ENCODE results near the gene SUCO.
A peak's percentile ranks its signal among the peaks of the same experiment; 100 is the strongest.

Gene SUCO

DNA sequence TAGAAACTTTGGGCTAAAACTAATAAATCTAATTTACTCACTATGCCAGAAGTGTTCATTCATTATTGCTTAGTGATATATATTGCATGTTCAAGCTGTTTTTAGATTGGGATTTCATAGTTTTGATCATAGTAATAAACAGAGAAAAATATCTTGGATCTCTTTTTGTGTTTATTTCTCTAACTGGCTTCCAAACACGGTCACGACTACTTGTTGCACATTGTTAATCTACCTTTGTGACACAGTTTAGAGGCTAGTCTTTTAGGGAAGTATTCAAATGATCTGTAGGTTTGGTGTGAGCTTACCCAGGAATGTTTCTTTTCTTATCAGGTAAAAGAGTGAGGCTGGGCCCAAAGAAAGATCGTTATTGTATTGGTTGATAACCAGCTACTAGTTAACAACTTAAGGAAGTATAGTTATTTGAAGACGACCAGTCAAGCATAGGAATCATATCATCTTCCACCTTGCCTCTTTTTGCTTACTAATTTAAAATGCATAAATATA, 75.2 kb downstream of the SUCO start:
- no peak for DNase-seq
- H3K18ac ChIP-seq (ENCODE audit: low read length) = no peak overlapping the region
- WGBS (ENCODE audit: extremely low coverage, insufficient coverage, insufficient read length) = no CpG with 5 or more reads among the region's 4 CpGs

DNA sequence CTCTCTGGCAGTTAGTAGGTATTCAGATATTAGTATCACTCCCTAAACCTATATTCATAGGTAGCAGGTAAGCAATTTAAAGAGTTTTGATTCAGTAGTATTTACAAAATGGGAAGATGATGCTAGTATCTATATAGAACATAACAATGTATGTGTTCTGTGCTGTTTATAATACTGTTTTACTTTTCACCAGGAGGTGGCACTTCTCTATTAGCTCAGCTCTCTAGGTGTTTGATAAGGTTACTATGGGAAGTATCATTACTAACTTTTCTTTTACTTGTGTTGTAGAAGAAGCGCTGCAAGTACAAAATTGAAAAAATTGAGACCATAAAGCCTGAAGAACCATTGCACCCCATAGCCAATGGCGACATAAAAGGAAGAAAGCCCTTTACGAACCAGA, 76.6 kb downstream of the SUCO start:
- no peak overlapping the region for H3K23ac ChIP-seq (ENCODE audit: low read length)
- no peak overlapping the region for H2BK120ac ChIP-seq (ENCODE audit: insufficient read depth, low read length, poor library complexity)
- peak in 1 of 2 donors; percentile 48 for DNase-seq
- H3K4ac ChIP-seq (ENCODE audit: low read depth, low read length) = no peak overlapping the region
- H3K27ac ChIP-seq (ENCODE audit: low read depth, low read length) = peak overlapping the region; percentile 4
- no peak overlapping the region for H3K4me2 ChIP-seq (ENCODE audit: low read length)
- H3K79me2 ChIP-seq (ENCODE audit: control insufficient read depth, insufficient read depth, low read length, poor library complexity) = no peaks in the 10 kb centered on the region
- no CpG with 5 or more reads among the region's 3 CpGs for WGBS (ENCODE audit: extremely low coverage, insufficient coverage, insufficient read length)
- H3K9me3 ChIP-seq (ENCODE audit: insufficient read depth, low read depth, low read length) = no peaks in the 10 kb centered on the region
- H4K8ac ChIP-seq (ENCODE audit: low read depth, low read length) = no peak overlapping the region
- H3K36me3 ChIP-seq (ENCODE audit: control insufficient read depth in 1 of 2, insufficient read depth in 2 of 2, low read length in 2 of 2) = peaks cover 2 to 12% of the 10 kb centered on the region in 2 experiments
- H3K79me1 ChIP-seq (ENCODE audit: low read length) = no peaks in the 10 kb centered on the region
- H2BK12ac ChIP-seq (ENCODE audit: low read length) = no peak overlapping the region
- H3K18ac ChIP-seq (ENCODE audit: low read length) = no peak overlapping the region
- no peaks in the 10 kb centered on the region for H3K4me1 ChIP-seq (ENCODE audit: control insufficient read depth in 1 of 2, insufficient read depth in 2 of 2, low read length in 2 of 2)
- no peak overlapping the region for H3K9ac ChIP-seq (ENCODE audit: low read length)
- no peaks in the 10 kb centered on the region for H3K27me3 ChIP-seq (ENCODE audit: insufficient read depth, low read length)
- no peak overlapping the region for H2AFZ ChIP-seq (ENCODE audit: insufficient read depth, low read length, poor library complexity)
- no peak overlapping the region for H4K91ac ChIP-seq (ENCODE audit: low read depth, low read length)
- no peak overlapping the region for H4K12ac ChIP-seq (ENCODE audit: low read depth, low read length)
- H2BK5ac ChIP-seq (ENCODE audit: low read depth, low read length, poor library complexity) = no peak overlapping the region
- H2AK5ac ChIP-seq (ENCODE audit: low read length) = no peak overlapping the region
- H3K14ac ChIP-seq (ENCODE audit: low read length) = no peak overlapping the region
- H3K4me3 ChIP-seq (ENCODE audit: low read depth, low read length) = no peak overlapping the region

More for the DNA sequence above, 75.2 kb downstream of the SUCO start:
- no peak overlapping the region for H3K23ac ChIP-seq (ENCODE audit: low read length)
- H3K4me1 ChIP-seq (ENCODE audit: control insufficient read depth in 1 of 2, insufficient read depth in 2 of 2, low read length in 2 of 2) = no peaks in the 10 kb centered on the region
- H2AFZ ChIP-seq (ENCODE audit: insufficient read depth, low read length, poor library complexity) = no peak overlapping the region
- H3K9ac ChIP-seq (ENCODE audit: low read length) = no peak overlapping the region
- no peak overlapping the region for H2BK12ac ChIP-seq (ENCODE audit: low read length)
- no peak overlapping the region for H4K91ac ChIP-seq (ENCODE audit: low read depth, low read length)
- no peaks in the 10 kb centered on the region for H3K9me3 ChIP-seq (ENCODE audit: insufficient read depth, low read depth, low read length)
- H2BK120ac ChIP-seq (ENCODE audit: insufficient read depth, low read length, poor library complexity) = no peak overlapping the region
- H3K4me3 ChIP-seq (ENCODE audit: low read depth, low read length) = no peak overlapping the region
- no peaks in the 10 kb centered on the region for H3K79me2 ChIP-seq (ENCODE audit: control insufficient read depth, insufficient read depth, low read length, poor library complexity)
- H2BK5ac ChIP-seq (ENCODE audit: low read depth, low read length, poor library complexity) = no peak overlapping the region
- no peak overlapping the region for H4K8ac ChIP-seq (ENCODE audit: low read depth, low read length)
- H3K4me2 ChIP-seq (ENCODE audit: low read length) = no peak overlapping the region
- no peak overlapping the region for H3K27ac ChIP-seq (ENCODE audit: low read depth, low read length)
- no peak overlapping the region for H2AK5ac ChIP-seq (ENCODE audit: low read length)
- no peak overlapping the region for H3K14ac ChIP-seq (ENCODE audit: low read length)
- H4K12ac ChIP-seq (ENCODE audit: low read depth, low read length) = no peak overlapping the region
- no peaks in the 10 kb centered on the region for H3K79me1 ChIP-seq (ENCODE audit: low read length)
- H3K36me3 ChIP-seq (ENCODE audit: control insufficient read depth in 1 of 2, insufficient read depth in 2 of 2, low read length in 2 of 2) = peaks cover 2 to 12% of the 10 kb centered on the region in 2 experiments
- no peaks in the 10 kb centered on the region for H3K27me3 ChIP-seq (ENCODE audit: insufficient read depth, low read length)
- no peak overlapping the region for H3K4ac ChIP-seq (ENCODE audit: low read depth, low read length)

DNA sequence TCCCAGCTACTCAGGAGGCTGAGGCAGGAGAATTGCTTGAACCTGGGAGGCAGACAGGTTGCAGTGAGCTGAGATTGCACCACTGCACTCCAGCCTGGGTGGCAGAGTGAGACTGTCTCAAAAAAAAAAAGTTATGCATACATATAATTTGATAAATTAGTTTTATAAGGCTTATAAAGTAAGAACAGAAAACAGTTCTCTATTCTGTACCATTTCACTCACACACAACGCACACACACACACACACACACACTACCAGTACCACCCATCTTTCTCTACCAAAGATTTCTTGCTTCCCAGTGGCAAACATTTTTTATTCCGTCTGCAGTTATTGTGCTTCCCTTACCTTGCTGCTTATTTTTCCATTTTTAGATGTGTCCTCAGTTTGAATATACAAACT, 79.5 kb downstream of the SUCO start:
- H3K4me1 ChIP-seq (ENCODE audit: control insufficient read depth in 1 of 2, insufficient read depth in 2 of 2, low read length in 2 of 2) = no peaks in the 10 kb centered on the region
- no peak overlapping the region for H3K9ac ChIP-seq (ENCODE audit: low read length)
- H3K79me1 ChIP-seq (ENCODE audit: low read length) = no peaks in the 10 kb centered on the region
- H2AK5ac ChIP-seq (ENCODE audit: low read length) = no peak overlapping the region
- H3K4me2 ChIP-seq (ENCODE audit: low read length) = no peak overlapping the region
- H3K27me3 ChIP-seq (ENCODE audit: insufficient read depth, low read length) = no peaks in the 10 kb centered on the region
- H4K12ac ChIP-seq (ENCODE audit: low read depth, low read length) = no peak overlapping the region
- H2BK5ac ChIP-seq (ENCODE audit: low read depth, low read length, poor library complexity) = no peak overlapping the region
- H3K14ac ChIP-seq (ENCODE audit: low read length) = no peak overlapping the region
- no peak overlapping the region for H3K4ac ChIP-seq (ENCODE audit: low read depth, low read length)
- H3K18ac ChIP-seq (ENCODE audit: low read length) = no peak overlapping the region
- H4K91ac ChIP-seq (ENCODE audit: low read depth, low read length) = no peak overlapping the region
- H3K79me2 ChIP-seq (ENCODE audit: control insufficient read depth, insufficient read depth, low read length, poor library complexity) = no peaks in the 10 kb centered on the region
- H3K23ac ChIP-seq (ENCODE audit: low read length) = no peak overlapping the region
- H3K36me3 ChIP-seq (ENCODE audit: control insufficient read depth in 1 of 2, insufficient read depth in 2 of 2, low read length in 2 of 2) = peaks cover 2 to 14% of the 10 kb centered on the region in 2 experiments
- H2AFZ ChIP-seq (ENCODE audit: insufficient read depth, low read length, poor library complexity) = no peak overlapping the region
- no peak overlapping the region for H2BK12ac ChIP-seq (ENCODE audit: low read length)
- WGBS (ENCODE audit: extremely low coverage, insufficient coverage, insufficient read length) = no CpG with 5 or more reads among the region's 2 CpGs
- no peak overlapping the region for H3K4me3 ChIP-seq (ENCODE audit: low read depth, low read length)
- no peak overlapping the region for H4K8ac ChIP-seq (ENCODE audit: low read depth, low read length)
- H3K27ac ChIP-seq (ENCODE audit: low read depth, low read length) = no peak overlapping the region
- no peak for DNase-seq
- H2BK120ac ChIP-seq (ENCODE audit: insufficient read depth, low read length, poor library complexity) = no peak overlapping the region
- H3K9me3 ChIP-seq (ENCODE audit: insufficient read depth, low read depth, low read length) = peaks cover 3% of the 10 kb centered on the region

DNA sequence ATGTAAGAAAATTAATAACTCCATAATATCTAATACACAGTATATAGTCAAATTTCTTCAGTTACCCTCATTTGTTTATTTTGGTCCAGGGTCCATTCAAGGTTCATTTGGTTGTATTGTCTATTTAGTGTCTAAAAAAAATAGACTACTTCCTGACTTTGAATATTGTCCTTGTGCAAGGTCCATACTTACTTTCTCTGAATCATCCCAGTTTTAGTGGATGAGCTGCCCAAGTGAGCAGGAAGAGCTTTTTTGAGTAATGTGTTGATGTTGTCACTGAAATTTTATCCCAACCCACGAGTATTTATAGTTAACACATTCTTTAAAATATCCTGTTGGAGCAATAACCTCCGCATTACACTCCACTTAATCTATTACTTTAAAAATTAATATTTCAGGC, 80.3 kb downstream of the SUCO start:
- no peak overlapping the region for H3K14ac ChIP-seq (ENCODE audit: low read length)
- H2BK5ac ChIP-seq (ENCODE audit: low read depth, low read length, poor library complexity) = no peak overlapping the region
- no peak for DNase-seq
- no CpG with 5 or more reads among the region's 2 CpGs for WGBS (ENCODE audit: extremely low coverage, insufficient coverage, insufficient read length)
- no peak overlapping the region for H2BK12ac ChIP-seq (ENCODE audit: low read length)
- H3K36me3 ChIP-seq (ENCODE audit: control insufficient read depth in 1 of 2, insufficient read depth in 2 of 2, low read length in 2 of 2) = peaks cover 2 to 14% of the 10 kb centered on the region in 2 experiments
- H4K91ac ChIP-seq (ENCODE audit: low read depth, low read length) = no peak overlapping the region
- no peak overlapping the region for H2AK5ac ChIP-seq (ENCODE audit: low read length)
- no peak overlapping the region for H4K12ac ChIP-seq (ENCODE audit: low read depth, low read length)
- H2AFZ ChIP-seq (ENCODE audit: insufficient read depth, low read length, poor library complexity) = no peak overlapping the region
- no peaks in the 10 kb centered on the region for H3K27me3 ChIP-seq (ENCODE audit: insufficient read depth, low read length)
- no peak overlapping the region for H2BK120ac ChIP-seq (ENCODE audit: insufficient read depth, low read length, poor library complexity)
- no peak overlapping the region for H3K4ac ChIP-seq (ENCODE audit: low read depth, low read length)
- peaks cover 3% of the 10 kb centered on the region for H3K9me3 ChIP-seq (ENCODE audit: insufficient read depth, low read depth, low read length)
- H3K4me3 ChIP-seq (ENCODE audit: low read depth, low read length) = no peak overlapping the region
- H3K4me1 ChIP-seq (ENCODE audit: control insufficient read depth in 1 of 2, insufficient read depth in 2 of 2, low read length in 2 of 2) = no peaks in the 10 kb centered on the region
- H3K79me1 ChIP-seq (ENCODE audit: low read length) = no peaks in the 10 kb centered on the region
- H4K8ac ChIP-seq (ENCODE audit: low read depth, low read length) = no peak overlapping the region
- no peak overlapping the region for H3K4me2 ChIP-seq (ENCODE audit: low read length)
- no peak overlapping the region for H3K23ac ChIP-seq (ENCODE audit: low read length)
- H3K79me2 ChIP-seq (ENCODE audit: control insufficient read depth, insufficient read depth, low read length, poor library complexity) = no peaks in the 10 kb centered on the region
- no peak overlapping the region for H3K18ac ChIP-seq (ENCODE audit: low read length)
- H3K27ac ChIP-seq (ENCODE audit: low read depth, low read length) = no peak overlapping the region
- no peak overlapping the region for H3K9ac ChIP-seq (ENCODE audit: low read length)

All from trophoblast cell (in vitro differentiated cells and primary cell).